Bronchial epithelial cell (primary cell): ENCODE data around the gene BCAP31. TPM values are rescaled to one million over a fixed set of nuclear protein-coding genes. Genes with fewer than 3 reads are reported as not detected.
A peak's percentile ranks its signal among the peaks of the same experiment; 100 is the strongest.

Experiments
- DNase-seq: peaks from one replicate; pipeline ENCODE4 v3.0.0-alpha.2; 2010; ENCODE audit warnings: low read depth
- FAIRE-seq: peaks from 2 replicates; lab custom pipeline; 2011; peaks lifted over from hg19 to GRCh38; lab: Jason Lieb, UNC
- H3K27me3 ChIP-seq: 2 replicates; pipeline ENCODE4 v1.5.1; 2011; ENCODE audit warnings: low read length; ENCODE audit not compliant: control insufficient read depth, insufficient read depth
- H3K36me3 ChIP-seq: 2 replicates; pipeline ENCODE4 v1.5.1; 2011; ENCODE audit warnings: low read length; ENCODE audit not compliant: control insufficient read depth, insufficient read depth
- H3K4me3 ChIP-seq: 2 replicates; pipeline ENCODE4 v1.5.1; 2011; ENCODE audit warnings: mild to moderate bottlenecking, low read depth, low read length, control low read depth
- total RNA-seq: library from RNA; depleted of rRNA; stranded (reverse); fragments of >200 nt; gene quantifications from 2 replicates; pipeline ENCODE4 v1.2.1, GENCODE V29; 2014
- TF ChIP-seq, protein P1 (sequence below): IDR thresholded peaks from 2 replicates; pipeline ENCODE4 v1.5.1; 2011; ENCODE audit warnings: mild to moderate bottlenecking, moderate library complexity, low read length, control low read depth, inconsistent platforms; ENCODE audit not compliant: insufficient read depth, severe bottlenecking

Gene BCAP31
- total RNA-seq, 1 donor from 2014 or later: 300 TPM

GRCh38 chrX:153766098-153766817 is 42.1 kb upstream of the BCAP31 start:
- DNase-seq: peak; percentile 49
- no peak for FAIRE-seq
- TF ChIP-seq, protein P1, sequence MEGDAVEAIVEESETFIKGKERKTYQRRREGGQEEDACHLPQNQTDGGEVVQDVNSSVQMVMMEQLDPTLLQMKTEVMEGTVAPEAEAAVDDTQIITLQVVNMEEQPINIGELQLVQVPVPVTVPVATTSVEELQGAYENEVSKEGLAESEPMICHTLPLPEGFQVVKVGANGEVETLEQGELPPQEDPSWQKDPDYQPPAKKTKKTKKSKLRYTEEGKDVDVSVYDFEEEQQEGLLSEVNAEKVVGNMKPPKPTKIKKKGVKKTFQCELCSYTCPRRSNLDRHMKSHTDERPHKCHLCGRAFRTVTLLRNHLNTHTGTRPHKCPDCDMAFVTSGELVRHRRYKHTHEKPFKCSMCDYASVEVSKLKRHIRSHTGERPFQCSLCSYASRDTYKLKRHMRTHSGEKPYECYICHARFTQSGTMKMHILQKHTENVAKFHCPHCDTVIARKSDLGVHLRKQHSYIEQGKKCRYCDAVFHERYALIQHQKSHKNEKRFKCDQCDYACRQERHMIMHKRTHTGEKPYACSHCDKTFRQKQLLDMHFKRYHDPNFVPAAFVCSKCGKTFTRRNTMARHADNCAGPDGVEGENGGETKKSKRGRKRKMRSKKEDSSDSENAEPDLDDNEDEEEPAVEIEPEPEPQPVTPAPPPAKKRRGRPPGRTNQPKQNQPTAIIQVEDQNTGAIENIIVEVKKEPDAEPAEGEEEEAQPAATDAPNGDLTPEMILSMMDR: no peak
- H3K27me3 ChIP-seq: no peaks in the 10 kb centered on the region
- H3K4me3 ChIP-seq: peak overlapping the region; percentile 27
- peaks cover 7% of the 10 kb centered on the region for H3K36me3 ChIP-seq

- Histone ChIP-seq H3K36me3 (peaks cover 4% of the 10 kb centered on the region), H3K27me3 (no peaks in the 10 kb centered on the region), H3K4me3 (no peak overlapping the region)
- FAIRE-seq (no peak), DNase-seq (no peak)
- TF ChIP-seq, protein P1: no peak
Measured at GRCh38 chrX:153765138-153766079, 41.2 kb upstream of the BCAP31 start.

GRCh38 chrX:153764786-153765137 is 40.6 kb upstream of the BCAP31 start:
- TF ChIP-seq, protein P1: no peak
- no peak for FAIRE-seq
- peaks cover 4% of the 10 kb centered on the region for H3K36me3 ChIP-seq
- H3K4me3 ChIP-seq: peak overlapping the region; percentile 52
- DNase-seq: no peak
- H3K27me3 ChIP-seq: no peaks in the 10 kb centered on the region

- TF ChIP-seq, protein P1: peak; percentile 86
- peaks cover 3% of the 10 kb centered on the region for H3K36me3 ChIP-seq
- no peaks in the 10 kb centered on the region for H3K27me3 ChIP-seq
- H3K4me3 ChIP-seq: peak within 1 kb of the TSS; percentile 52
- FAIRE-seq (no peak), DNase-seq (peak; percentile 68)
Measured at GRCh38 chrX:153763989-153764755, 40.0 kb upstream of the BCAP31 start, which contains the start of gene PLXNB3. Gene PLXNB3 (plus strand): TSS chrX:153764249. CDS start chrX:153765536, 1,287 bp downstream.

DNA sequence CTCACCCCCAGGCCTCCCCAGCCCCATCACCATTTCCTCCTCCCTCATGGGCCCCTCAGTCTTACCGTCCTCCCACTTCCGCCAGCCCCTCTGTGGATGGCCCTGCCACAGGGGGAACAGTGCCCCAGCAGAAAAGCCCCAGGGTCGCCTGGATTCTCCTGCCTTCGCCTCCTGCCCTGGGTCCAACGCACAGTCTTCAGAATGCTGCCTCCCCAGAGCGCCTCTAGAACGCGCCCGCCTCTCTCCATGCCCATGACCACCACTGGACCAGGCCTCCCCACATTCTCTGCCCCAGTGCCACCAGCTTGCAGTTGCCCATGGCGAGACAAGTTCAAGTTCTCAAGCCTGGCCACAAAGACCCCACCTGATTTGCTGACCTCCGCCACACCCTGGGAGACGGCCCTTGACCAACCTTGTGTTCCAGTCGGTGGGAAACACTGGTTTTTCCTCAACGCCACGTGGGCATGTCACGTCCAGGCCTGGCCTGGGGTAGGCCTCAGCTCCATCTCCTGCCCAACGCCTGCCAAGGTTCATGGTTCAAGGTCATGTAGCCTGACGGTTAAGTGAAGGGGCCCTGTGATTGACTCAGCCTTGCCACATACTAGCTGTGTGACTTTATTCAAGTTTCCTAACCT is 39.2 kb upstream of the BCAP31 start:
- Histone ChIP-seq H3K27me3 (no peaks in the 10 kb centered on the region), H3K4me3 (no peak overlapping the region), H3K36me3 (peaks cover 1% of the 10 kb centered on the region)
- TF ChIP-seq, protein P1: no peak
- FAIRE-seq (no peak), DNase-seq (no peak)
